BE2C (cell line): ENCODE results near the gene CUL1. TPM values are rescaled to one million over a fixed set of nuclear protein-coding genes. Genes with fewer than 3 reads are reported as not detected.

Experiments
- DNase-seq: peaks from one replicate; pipeline ENCODE4 v3.0.0-alpha.2; 2020
- H3K27me3 ChIP-seq: fragments of 250-450 bp; sonication (Bioruptor Pico); 2 replicates; pipeline ENCODE4 v1.5.1; 2020; ENCODE audit warnings: mild to moderate bottlenecking
- H3K36me3 ChIP-seq: fragments of 250-450 bp; sonication (Bioruptor Pico); 2 replicates; pipeline ENCODE4 v1.5.1; 2020; ENCODE audit warnings: mild to moderate bottlenecking
- H3K4me1 ChIP-seq: fragments of 250-450 bp; sonication (Bioruptor Pico); 2 replicates; pipeline ENCODE4 v1.5.1; 2020
- H3K4me3 ChIP-seq: 2 replicates; pipeline ENCODE4 v1.5.1; 2011; ENCODE audit warnings: low read depth, low read length
- H3K9me3 ChIP-seq: fragments of 250-450 bp; sonication (Bioruptor Pico); 2 replicates; pipeline ENCODE4 v1.5.1; 2020
- CTCF ChIP-seq: IDR thresholded peaks from 2 replicates; pipeline ENCODE4 v1.5.1; 2012; ENCODE audit warnings: mild to moderate bottlenecking, low read depth, low read length
- polyA plus RNA-seq: library from polyadenylated mRNA; unstranded; fragments of >200 nt; gene quantifications from one replicate; pipeline ENCODE4 v1.2.1, GENCODE V29; 2012; ENCODE audit warnings: low read depth, missing spikeins; ENCODE audit not compliant: insufficient read length, insufficient read depth

CUL1 gene
- 31.4 TPM for polyA plus RNA-seq

- Histone ChIP-seq H3K36me3 (peaks cover 7% of the 10 kb centered on the region), H3K9me3 (no peaks in the 10 kb centered on the region), H3K4me3 (peak within 1 kb of the TSS; percentile 87), H3K27me3 (peaks cover 4% of the 10 kb centered on the region), H3K4me1 (peaks cover 14% of the 10 kb centered on the region)
- DNase-seq, result peak; percentile 87
- TF ChIP-seq CTCF, result no peak
Observed at GRCh38 chr7:148698397-148699023, at the start of gene CUL1. CUL1 (plus strand) TSS chr7:148698903; CDS start chr7:148730123, 31,220 bp downstream.

GRCh38 chr7:148650232-148650858 is 48.4 kb upstream of the CUL1 start:
- no peak overlapping the region for H3K4me3 ChIP-seq
- no peaks in the 10 kb centered on the region for H3K4me1 ChIP-seq
- H3K36me3 ChIP-seq, result no peaks in the 10 kb centered on the region
- H3K27me3 ChIP-seq, result peaks cover 6% of the 10 kb centered on the region; the same call in 1 of the 2 replicates
- no peak for DNase-seq
- no peaks in the 10 kb centered on the region for H3K9me3 ChIP-seq
- TF ChIP-seq CTCF, result no peak

- DNase-seq, result no peak
- TF ChIP-seq CTCF, result no peak
- no peaks in the 10 kb centered on the region for H3K9me3 ChIP-seq
- no peaks in the 10 kb centered on the region for H3K36me3 ChIP-seq
- no peaks in the 10 kb centered on the region for H3K4me1 ChIP-seq
- no peaks in the 10 kb centered on the region for H3K27me3 ChIP-seq
- no peak overlapping the region for H3K4me3 ChIP-seq
Observed at GRCh38 chr7:148652773-148653172, 45.9 kb upstream of the CUL1 start.

- H3K36me3 ChIP-seq, result no peaks in the 10 kb centered on the region
- TF ChIP-seq CTCF, result no peak
Observed at GRCh38 chr7:148657929-148658328, 40.8 kb upstream of the CUL1 start.

GRCh38 chr7:148661471-148661870 is 37.2 kb upstream of the CUL1 start:
- no peaks in the 10 kb centered on the region for H3K9me3 ChIP-seq
- no peak for DNase-seq
- no peak for TF ChIP-seq CTCF
- H3K4me1 ChIP-seq, result no peaks in the 10 kb centered on the region
- H3K36me3 ChIP-seq, result no peaks in the 10 kb centered on the region
- H3K4me3 ChIP-seq, result no peak overlapping the region
- no peaks in the 10 kb centered on the region for H3K27me3 ChIP-seq

More at GRCh38 chr7:148657929-148658328, 40.8 kb upstream of the CUL1 start:
- no peak for DNase-seq
- Histone ChIP-seq H3K27me3 (no peaks in the 10 kb centered on the region), H3K4me3 (no peak overlapping the region), H3K4me1 (no peaks in the 10 kb centered on the region), H3K9me3 (no peaks in the 10 kb centered on the region)

GRCh38 chr7:148662646-148663045 is 36.1 kb upstream of the CUL1 start:
- H3K4me1 ChIP-seq, result no peaks in the 10 kb centered on the region
- H3K36me3 ChIP-seq, result no peaks in the 10 kb centered on the region
- DNase-seq, result no peak
- TF ChIP-seq CTCF, result no peak
- H3K27me3 ChIP-seq, result no peaks in the 10 kb centered on the region
- H3K9me3 ChIP-seq, result no peaks in the 10 kb centered on the region
- H3K4me3 ChIP-seq, result no peak overlapping the region
